GM08714 (cell line): ENCODE measurements around the gene POLR1A.

Source experiments
- H3K4me3 ChIP-seq: fragments of 200-500 bp; sonication (Bioruptor generic); 2 replicates; pipeline ENCODE4 v1.5.1; 2014; ENCODE audit warnings: mild to moderate bottlenecking, low read length, inconsistent platforms
- ZNF274 ChIP-seq: IDR thresholded peaks from 2 replicates; pipeline ENCODE4 v1.6.1; 2012; ENCODE audit warnings: mild to moderate bottlenecking, low read depth, low read length

The POLR1A gene

DNA sequence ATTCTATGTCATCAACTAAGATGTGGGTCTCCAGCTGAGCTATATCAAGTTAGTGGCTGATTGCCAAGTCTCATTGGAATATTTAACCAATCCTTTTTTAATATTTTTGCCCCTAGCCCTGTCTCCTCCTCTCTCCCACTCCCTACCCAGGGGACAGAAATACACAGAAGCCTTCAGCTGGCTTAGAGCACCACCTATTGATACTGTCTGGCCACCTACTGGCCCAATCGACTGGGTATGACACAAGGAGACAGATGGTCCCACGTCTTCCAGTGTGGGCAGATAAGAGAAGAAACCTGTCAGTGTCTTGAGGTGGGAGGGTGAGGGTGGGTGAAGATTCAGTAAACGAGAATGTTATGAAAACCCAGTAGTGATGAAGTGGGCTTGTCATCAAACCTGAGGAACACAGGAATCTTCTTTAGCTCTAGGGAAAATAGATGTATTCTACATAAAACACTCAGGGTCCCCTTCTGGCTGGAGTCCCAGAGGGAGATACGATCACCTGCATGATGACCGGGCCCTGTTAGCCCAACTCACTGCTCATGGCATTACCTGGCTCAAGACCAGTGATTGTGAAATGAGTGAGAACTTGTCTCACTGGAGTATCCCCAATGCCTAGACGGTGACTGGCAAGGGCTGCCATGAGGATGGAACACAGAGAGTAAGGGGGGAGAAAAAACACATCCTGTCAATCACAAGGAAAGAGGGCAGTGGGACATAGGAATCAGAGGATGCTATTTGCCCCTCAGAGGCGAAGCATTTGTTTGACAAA, 26.7 kb downstream of the POLR1A start:
- TF ChIP-seq ZNF274: no peak
- H3K4me3 ChIP-seq: no peak overlapping the region

DNA sequence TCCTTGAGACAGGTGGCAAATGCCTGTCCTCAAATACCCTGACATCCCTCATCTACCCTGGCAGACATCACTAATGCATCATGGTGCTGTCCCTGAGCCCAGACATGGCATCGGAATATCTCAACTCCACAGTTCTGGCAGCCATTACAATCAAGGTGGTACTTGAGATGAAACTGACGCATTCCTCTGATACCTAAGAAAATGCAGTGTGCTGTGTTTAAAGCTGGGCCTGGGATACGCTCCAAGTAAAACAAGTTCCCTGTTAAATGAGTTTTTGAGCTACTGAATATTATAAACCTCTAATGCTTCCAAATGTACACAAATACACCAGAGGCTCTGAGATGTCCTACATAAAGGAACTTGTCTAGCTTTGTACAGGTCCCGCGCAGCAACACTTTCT, 29.8 kb downstream of the POLR1A start:
- no peak overlapping the region for H3K4me3 ChIP-seq
- TF ChIP-seq ZNF274: no peak

DNA sequence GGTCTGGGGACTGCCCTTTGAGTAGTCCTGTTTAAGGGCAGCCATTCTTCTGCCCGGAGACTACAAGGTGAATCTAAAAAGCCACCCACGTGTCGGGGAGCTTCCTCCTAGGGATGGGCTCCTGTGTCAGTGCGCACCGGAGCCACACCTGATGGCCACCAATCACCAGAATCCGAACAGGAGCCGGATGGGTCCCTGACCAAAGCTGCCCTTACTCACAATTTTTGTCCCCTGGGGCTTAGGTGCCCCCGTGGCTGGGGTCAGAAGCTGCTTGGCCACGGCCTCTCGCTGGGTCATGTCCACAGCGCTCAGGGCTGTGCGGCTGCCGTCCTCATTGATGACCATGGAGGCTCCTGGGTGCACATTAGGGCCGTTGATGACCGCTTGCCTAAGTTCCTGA, 30.9 kb downstream of the POLR1A start:
- no peak for TF ChIP-seq ZNF274
- no peak overlapping the region for H3K4me3 ChIP-seq

DNA sequence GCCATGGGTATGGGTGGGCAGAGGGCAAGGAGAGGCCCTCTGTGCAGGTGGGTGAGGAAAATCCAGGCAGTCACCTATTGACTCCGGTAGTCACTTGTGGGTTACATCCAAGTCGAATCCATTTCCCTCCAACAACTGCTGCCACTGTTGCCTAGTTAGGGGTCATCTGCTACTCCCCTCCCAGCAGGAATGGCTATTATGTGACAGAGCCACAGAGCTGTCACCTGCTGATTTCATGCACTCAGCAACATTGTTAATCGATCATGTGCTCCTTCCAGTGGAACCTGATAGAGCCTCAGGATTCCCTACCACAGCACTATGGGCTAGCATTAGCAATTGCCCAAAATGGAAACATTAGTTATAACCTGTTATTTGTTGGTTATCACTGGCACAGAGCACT, 31.4 kb downstream of the POLR1A start:
- TF ChIP-seq ZNF274: no peak
- no peak overlapping the region for H3K4me3 ChIP-seq

DNA sequence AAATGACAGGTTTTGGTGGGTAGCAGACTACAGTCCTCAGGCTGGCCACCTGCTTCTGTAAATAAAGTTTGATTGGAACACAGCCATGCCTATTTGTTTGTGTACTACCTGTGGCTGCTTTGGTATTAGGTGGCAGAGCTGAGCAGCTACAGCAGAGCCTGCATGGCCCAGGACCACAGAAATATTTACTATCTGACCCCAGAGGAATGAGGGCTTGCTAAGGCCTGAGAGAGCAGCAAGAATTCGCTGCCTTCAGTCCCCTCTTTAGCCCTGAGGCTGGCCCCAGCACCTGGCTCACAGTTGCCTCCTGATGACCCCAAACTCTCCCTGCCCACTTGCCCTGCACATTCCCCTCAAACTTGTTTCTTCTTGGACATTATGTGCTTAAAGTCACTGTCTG, 32.5 kb downstream of the POLR1A start:
- H3K4me3 ChIP-seq: no peak overlapping the region
- TF ChIP-seq ZNF274: no peak

DNA sequence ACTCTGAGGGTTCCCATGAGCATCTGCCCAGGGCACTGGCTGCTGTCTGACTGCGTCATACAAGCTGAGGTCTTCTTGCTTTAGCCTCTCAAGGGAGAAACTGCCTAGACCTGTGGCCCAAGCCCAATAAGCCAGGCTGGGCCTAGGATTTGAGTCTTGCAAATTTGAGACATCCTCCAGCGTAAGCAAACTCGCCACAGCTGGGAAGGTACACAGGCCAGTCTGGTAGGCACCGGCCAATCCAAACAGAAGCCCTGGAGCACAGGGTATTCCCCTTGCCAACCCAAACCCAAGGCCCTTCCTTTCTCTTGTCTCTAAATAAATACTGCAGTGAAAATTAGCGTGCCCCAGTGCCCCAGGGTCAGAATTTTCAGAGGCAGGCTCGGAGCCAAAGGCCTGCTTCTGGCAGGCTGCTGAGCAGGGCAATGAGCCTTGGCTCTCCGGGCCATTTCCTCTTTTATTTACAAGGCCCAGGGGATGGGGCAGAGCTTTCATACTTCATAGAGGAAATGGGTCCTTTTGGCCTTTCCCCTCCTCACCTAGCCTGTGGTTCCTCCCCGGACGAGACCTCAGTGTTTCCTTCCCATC, 33.3 kb downstream of the POLR1A start:
- no peak for TF ChIP-seq ZNF274
- no peak overlapping the region for H3K4me3 ChIP-seq

DNA sequence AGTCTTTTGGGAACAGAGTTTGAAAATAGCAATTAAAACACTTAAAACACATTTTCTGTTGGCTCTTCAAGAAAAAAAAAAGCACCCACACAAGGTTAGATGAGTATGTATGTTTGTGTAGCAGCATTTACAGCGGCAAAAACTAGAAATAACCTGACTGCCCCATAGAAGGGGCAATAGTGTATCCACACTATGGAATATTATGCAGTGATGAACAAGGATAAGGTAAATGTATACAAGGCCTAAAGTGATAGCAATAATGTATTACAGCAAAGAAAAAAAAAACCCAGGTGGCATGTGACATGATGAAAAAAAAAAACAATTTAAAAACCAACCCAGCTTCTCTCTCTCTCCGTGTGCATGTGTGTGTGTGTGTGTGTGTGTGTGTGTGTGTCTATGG, 34.8 kb downstream of the POLR1A start:
- no peak for TF ChIP-seq ZNF274
- no peak overlapping the region for H3K4me3 ChIP-seq

DNA sequence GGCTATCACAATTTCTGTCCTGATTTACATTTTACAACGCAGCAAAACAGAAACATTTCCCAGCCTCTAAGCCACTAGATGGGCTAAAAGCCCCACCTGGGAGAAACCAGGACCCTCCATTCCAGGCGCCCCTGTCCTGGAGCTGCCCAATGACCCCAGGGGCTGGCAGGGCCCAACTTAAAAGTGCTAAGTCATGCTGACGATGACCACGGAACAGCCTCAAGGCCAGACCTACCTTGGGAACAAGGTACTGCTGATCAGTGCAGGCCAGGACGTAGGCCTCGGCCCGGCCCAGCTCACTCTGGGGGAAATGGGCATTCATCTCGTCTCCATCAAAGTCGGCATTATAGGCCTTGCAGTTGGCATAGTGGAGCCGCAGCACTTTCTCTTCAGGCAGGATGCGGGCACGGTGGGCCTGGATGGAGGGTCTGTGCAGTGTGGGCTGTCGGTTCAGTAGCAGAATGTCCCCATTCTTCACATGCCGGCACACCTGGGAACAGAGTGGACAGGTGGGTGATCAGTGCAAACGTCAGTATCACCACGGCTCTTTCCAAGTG, 35.8 kb downstream of the POLR1A start:
- TF ChIP-seq ZNF274: no peak

DNA sequence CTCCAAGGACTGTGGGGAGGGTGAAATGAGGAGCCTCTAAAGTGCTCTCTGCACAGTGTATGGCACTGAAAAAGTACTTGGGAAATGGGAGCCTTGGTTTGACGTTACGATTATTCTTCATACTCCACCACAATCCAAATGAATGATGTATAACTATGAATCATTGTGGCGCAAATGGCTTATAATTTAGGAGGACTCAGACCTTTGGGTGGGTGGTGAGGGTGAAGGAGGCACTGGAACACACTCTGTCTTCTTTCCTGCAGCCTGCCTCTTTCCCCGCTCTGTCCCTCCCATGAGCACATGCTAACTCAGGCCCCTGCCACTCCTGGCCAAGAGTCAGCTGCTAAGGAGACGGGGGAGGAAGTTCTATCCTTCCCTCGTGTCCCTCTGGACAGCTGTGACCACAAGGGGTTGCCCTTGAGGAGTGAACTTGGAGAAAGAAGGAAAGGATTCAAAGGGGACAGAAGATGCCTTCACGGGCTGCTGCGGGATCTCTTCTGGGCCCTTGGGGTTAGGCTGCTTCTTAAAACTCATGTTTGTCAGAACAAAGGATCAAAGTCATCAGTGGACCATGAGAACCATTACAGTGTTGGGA, 36.5 kb downstream of the POLR1A start:
- no peak for TF ChIP-seq ZNF274

More for the DNA sequence above, 35.8 kb downstream of the POLR1A start:
- H3K4me3 ChIP-seq: no peak overlapping the region

DNA sequence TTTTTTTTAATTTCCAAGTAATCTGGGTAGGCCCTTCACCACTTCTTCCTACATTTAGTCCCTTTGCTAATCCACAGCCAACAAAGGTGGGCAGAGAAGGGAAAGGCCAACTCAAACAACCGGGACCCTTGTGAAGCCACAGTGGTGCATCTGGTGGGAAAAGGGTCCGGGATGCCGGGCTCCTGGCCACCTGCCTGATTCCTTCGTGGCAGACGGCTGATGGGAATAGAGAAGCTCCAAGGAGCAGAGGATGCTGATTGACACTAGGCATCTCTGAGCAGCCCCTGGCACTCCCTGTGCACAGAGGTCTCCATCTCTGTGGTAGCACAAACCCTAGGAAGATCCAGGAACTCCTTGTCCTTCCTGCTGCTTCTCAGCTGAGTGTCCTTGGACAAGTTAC, 37.0 kb downstream of the POLR1A start:
- no peak for TF ChIP-seq ZNF274

More for the DNA sequence above, 36.5 kb downstream of the POLR1A start:
- no peak overlapping the region for H3K4me3 ChIP-seq

DNA sequence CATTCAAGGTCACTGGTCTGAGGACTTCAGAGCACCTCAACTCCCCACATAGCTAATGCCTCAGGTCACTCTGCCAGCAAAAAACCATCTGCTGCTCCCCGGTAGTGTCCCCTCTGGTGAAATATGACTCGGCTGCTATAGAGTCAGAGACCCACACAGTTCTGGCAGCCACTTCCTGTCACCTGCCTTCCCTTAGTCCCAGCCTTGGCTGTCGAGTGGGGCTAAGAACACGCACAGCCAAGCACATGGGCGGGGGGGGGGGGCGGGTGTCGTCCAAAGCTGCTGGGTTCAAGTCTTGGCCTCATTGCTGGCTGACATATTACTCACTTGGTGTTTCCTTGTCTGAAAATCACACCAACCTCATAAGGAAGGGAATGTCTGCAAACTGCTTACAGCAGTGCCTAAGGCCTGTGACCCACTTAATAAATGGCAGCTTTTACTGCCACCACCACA, 37.5 kb downstream of the POLR1A start:
- no peak for TF ChIP-seq ZNF274
- no peak overlapping the region for H3K4me3 ChIP-seq

More for the DNA sequence above, 37.0 kb downstream of the POLR1A start:
- H3K4me3 ChIP-seq: no peak overlapping the region

DNA sequence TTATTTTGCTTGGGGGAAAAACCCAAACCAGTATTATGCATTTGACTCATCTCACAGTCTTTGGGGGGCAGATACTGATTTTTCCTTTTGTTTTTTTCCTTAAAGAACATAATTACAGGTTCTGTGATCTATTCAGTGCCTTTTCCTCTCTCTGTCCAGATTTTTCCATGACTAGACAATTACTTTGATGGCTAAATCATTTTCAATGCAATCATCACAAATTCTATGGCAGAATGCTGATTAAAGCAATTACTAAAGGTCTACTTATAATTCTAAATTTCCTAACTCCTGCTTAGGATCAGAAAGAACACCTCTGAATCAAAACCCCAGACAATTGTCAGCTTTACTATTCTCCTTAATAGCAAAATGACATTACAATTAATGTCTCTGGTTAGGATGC, 38.8 kb downstream of the POLR1A start:
- TF ChIP-seq ZNF274: no peak
- no peak overlapping the region for H3K4me3 ChIP-seq

DNA sequence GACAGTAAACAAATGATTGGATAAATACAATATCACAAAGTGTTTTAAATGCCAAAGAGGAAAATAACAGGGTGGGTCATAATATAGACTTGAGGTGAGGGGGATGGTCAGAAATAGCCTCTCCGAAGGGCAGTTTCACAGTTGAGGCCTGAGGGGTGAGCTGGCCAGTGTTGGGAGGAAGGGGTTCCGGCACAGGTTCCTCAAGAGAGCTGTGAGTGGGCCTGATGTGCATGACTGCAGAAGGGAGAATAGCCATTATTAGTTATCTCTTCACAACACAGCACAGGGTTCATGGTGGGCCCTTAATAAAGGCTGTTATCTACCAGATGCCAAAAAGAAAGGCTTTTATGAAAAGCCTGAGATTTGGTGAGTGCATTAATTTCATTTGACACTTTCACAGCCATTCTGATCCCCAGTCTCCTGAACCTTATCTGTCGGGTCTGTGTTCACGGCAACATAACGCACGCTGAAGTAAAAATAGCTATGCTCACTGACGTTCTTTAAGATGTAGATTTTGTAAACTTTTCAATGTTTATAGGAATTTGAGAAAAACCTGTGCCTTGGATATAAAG, 39.6 kb downstream of the POLR1A start:
- no peak for TF ChIP-seq ZNF274

DNA sequence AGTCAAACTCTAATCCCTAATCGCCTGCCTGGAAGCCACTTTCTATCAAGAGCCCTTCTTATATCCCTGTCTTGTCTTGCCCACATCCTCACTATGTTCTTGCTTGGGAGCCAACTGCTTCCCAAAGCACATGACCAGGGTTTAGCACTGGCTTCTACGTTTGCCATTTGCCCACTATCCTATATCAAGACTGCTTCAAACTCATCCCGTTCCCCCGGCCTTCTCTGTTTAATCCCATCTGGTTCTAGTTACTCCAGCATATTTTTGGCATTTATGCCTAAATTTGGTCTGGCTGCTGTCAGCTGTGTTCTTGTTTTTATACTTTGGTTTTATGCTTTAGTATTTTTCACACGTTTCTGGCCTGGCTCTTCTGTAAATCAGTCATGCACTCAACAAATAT, 40.2 kb downstream of the POLR1A start:
- no peak overlapping the region for H3K4me3 ChIP-seq
- TF ChIP-seq ZNF274: no peak

More for the DNA sequence above, 39.6 kb downstream of the POLR1A start:
- no peak overlapping the region for H3K4me3 ChIP-seq
